ENCODE data around the gene SLC27A3.

DNA sequence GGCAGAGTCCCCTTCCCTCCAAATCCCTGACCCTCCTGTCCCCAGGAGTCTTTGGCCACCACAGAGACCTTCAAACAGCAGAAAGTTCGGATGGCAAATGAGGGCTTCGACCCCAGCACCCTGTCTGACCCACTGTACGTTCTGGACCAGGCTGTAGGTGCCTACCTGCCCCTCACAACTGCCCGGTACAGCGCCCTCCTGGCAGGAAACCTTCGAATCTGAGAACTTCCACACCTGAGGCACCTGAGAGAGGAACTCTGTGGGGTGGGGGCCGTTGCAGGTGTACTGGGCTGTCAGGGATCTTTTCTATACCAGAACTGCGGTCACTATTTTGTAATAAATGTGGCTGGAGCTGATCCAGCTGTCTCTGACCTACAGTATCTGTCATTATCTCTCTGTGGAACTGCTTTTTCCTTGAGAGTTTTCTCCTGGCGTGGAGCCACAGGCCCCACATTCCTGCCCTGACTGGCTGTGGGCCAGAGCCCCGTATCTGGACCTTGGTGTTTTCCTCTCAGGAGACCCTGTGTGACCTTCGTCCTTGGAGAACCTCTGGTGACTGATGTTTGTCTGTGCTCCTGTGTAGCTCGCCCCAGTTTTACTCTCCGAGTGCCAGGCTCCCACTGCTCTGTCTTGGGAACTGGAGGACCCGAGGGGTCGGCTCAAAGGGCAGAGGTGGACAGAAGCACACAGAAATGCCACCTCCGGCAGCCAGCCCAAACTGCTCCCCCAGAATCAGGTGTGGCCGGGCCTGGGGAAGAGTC, 4.8 kb downstream of the SLC27A3 start:
- TF ChIP-seq, protein P1, sequence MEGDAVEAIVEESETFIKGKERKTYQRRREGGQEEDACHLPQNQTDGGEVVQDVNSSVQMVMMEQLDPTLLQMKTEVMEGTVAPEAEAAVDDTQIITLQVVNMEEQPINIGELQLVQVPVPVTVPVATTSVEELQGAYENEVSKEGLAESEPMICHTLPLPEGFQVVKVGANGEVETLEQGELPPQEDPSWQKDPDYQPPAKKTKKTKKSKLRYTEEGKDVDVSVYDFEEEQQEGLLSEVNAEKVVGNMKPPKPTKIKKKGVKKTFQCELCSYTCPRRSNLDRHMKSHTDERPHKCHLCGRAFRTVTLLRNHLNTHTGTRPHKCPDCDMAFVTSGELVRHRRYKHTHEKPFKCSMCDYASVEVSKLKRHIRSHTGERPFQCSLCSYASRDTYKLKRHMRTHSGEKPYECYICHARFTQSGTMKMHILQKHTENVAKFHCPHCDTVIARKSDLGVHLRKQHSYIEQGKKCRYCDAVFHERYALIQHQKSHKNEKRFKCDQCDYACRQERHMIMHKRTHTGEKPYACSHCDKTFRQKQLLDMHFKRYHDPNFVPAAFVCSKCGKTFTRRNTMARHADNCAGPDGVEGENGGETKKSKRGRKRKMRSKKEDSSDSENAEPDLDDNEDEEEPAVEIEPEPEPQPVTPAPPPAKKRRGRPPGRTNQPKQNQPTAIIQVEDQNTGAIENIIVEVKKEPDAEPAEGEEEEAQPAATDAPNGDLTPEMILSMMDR (IDR thresholded peaks at IDR 0.05) = no peak
- no peak for TF ChIP-seq POLR2A (IDR thresholded peaks at IDR 0.05)

Measured in heart left ventricle (tissue), 13 donors.